ENCODE measurements around the gene TATDN3.

GRCh38 chr1:212752252-212752933 is 39.3 kb upstream of the TATDN3 start:
- no peak for TF ChIP-seq POLR2AphosphoS5 (IDR thresholded peaks at IDR 0.05; ENCODE audit: borderline replicate concordance, low read depth, low read length)
- TF ChIP-seq EZH2 (IDR thresholded peaks at IDR 0.05): no peak
- TF ChIP-seq FOXP2 (optimal IDR thresholded peaks at IDR 0.05; ENCODE audit: control extremely low read depth, extremely low read length, insufficient read depth): no peak
